PC-9 (cell line): ENCODE measurements around the gene PSG2.
"Not testable (repeated sequence)": the region's sequence is repeated elsewhere in the genome, so short reads cannot be mapped to it uniquely, and the experiment has no call there.

Experiments used
- CTCF ChIP-seq: fragments of 200-600 bp; sonication (generic); conservative IDR thresholded peaks from 2 replicates; pipeline ENCODE4 v1.6.1; 2017; ENCODE audit warnings: mixed run types, antibody characterized with exemption, mild to moderate bottlenecking, moderate library complexity
- EZH2 ChIP-seq: fragments of 200-600 bp; sonication (generic); IDR thresholded peaks from 2 replicates; pipeline ENCODE4 v1.8.0; 2017; ENCODE audit warnings: antibody characterized with exemption, low read depth

DNA sequence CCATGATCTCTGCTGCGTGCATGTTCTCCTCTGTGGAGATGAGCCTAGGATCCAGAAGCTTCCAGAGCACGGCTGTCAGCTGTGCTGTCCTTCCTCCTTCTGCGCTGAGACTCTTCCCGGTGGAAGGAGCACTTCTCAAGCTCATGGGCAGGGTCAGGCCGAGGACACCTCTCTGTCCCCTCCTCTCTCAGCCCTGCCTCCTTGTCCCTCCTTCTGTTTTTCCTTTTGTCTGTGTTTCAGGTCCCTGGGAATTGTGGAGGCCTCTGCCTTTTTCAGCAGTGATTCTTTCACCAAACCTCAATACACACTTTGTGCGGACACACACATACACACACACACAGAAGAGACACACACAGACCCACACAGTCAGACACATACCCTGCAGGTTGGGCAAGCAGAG lies 56.1 kb downstream of the PSG2 start, which contains the start of gene PSG11:
- not testable (repeated sequence) for TF ChIP-seq CTCF, EZH2
